Measurements from ENCODE around the gene STX16.

DNA sequence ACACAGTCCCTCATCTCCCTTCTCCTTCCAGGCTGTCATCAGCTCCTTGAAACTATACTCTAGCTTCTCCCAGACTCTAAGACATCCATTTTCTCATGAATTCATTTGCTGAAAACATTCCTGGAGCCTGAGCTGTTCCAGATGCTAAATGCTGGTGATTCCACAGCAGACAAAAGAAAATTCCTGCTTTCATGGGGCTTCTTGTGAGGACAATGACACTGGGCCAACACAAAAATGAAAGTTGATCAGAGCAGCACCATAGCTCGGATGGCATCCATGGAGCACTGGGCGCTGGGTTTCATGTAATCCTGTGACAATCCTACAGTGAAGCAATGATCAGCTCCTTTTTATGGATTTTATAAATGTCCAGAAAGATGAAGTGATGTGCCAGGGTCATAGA, 47.4 kb upstream of the STX16 start:
- TF ChIP-seq EZH2 (IDR thresholded peaks at IDR 0.05; ENCODE audit: borderline replicate concordance, low read length), result no peak
- TF ChIP-seq, protein P1, sequence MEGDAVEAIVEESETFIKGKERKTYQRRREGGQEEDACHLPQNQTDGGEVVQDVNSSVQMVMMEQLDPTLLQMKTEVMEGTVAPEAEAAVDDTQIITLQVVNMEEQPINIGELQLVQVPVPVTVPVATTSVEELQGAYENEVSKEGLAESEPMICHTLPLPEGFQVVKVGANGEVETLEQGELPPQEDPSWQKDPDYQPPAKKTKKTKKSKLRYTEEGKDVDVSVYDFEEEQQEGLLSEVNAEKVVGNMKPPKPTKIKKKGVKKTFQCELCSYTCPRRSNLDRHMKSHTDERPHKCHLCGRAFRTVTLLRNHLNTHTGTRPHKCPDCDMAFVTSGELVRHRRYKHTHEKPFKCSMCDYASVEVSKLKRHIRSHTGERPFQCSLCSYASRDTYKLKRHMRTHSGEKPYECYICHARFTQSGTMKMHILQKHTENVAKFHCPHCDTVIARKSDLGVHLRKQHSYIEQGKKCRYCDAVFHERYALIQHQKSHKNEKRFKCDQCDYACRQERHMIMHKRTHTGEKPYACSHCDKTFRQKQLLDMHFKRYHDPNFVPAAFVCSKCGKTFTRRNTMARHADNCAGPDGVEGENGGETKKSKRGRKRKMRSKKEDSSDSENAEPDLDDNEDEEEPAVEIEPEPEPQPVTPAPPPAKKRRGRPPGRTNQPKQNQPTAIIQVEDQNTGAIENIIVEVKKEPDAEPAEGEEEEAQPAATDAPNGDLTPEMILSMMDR (IDR thresholded peaks at IDR 0.05; ENCODE audit: low read length), result no peak
